PC-9 (cell line): ENCODE results near the gene DAAM1. TPM values are rescaled to one million over a fixed set of nuclear protein-coding genes. Genes with fewer than 3 reads are reported as not detected.

Experiments used
- BruUV-seq: library from RNA; stranded (reverse); fragments of 400-500 nt; replicated peaks from 2 replicates; lab custom pipeline; 2021; lab: Mats Ljungman, UMichigan
- CTCF ChIA-PET: fragments of 300-600 bp; sonication (Branson Sonifier 250); formaldehyde crosslinking; loops from one replicate; lab custom pipeline; 2022; ENCODE audit warnings: antibody characterized with exemption; lab: Charles Lee
- POLR2A ChIA-PET: fragments of 300-600 bp; sonication (Branson Sonifier 250); formaldehyde crosslinking; loops from one replicate; lab custom pipeline; 2022; ENCODE audit warnings: antibody characterized with exemption; ENCODE audit not compliant: unreplicated experiment; lab: Charles Lee
- DNase-seq, 2 experiments: peaks; one replicate each; pipeline versions ENCODE4 v3.0.0 to v3.0.0-alpha.2; 2015 to 2022; ENCODE audit warnings: mixed read lengths in 1 of 2
- H2AFZ ChIP-seq: fragments of 200-600 bp; sonication (generic); 2 replicates; pipeline ENCODE4 v1.8.1; 2017; ENCODE audit warnings: antibody characterized with exemption
- H3F3A ChIP-seq: fragments of 200-600 bp; sonication (generic); 2 replicates; pipeline ENCODE4 v1.8.1; 2017; ENCODE audit warnings: antibody characterized with exemption, mild to moderate bottlenecking, low read depth; ENCODE audit not compliant: insufficient read depth
- H3K27ac ChIP-seq: fragments of 200-600 bp; sonication (generic); 2 replicates; pipeline ENCODE4 v1.6.1; 2016; ENCODE audit warnings: mixed run types
- H3K27me3 ChIP-seq: fragments of 200-600 bp; sonication (generic); 2 replicates; pipeline ENCODE4 v1.6.1; 2016; ENCODE audit warnings: low read depth, mixed run types; ENCODE audit not compliant: insufficient read depth
- H3K36me3 ChIP-seq: fragments of 200-600 bp; sonication (generic); 2 replicates; pipeline ENCODE4 v1.6.1; 2016; ENCODE audit warnings: low read depth, mixed run types
- H3K4me1 ChIP-seq: fragments of 200-600 bp; sonication (generic); replicated peaks from 2 replicates; pipeline ENCODE4 v1.6.1; 2016; ENCODE audit warnings: mixed run types; ENCODE audit not compliant: insufficient read depth
- H3K4me2 ChIP-seq: fragments of 200-600 bp; sonication (generic); 2 replicates; pipeline ENCODE4 v1.6.1; 2017; ENCODE audit warnings: mixed run types
- H3K4me3 ChIP-seq: fragments of 200-600 bp; sonication (generic); 2 replicates; pipeline ENCODE4 v1.6.1; 2016; ENCODE audit warnings: mixed run types
- H3K79me2 ChIP-seq: fragments of 200-600 bp; sonication (generic); 2 replicates; pipeline ENCODE4 v1.6.1; 2017; ENCODE audit warnings: low read depth, mixed run types
- H3K9me2 ChIP-seq: fragments of 200-600 bp; sonication (generic); 2 replicates; pipeline ENCODE4 v1.8.1; 2017; ENCODE audit warnings: mild to moderate bottlenecking; ENCODE audit not compliant: insufficient read depth
- H3K9me3 ChIP-seq: fragments of 200-600 bp; sonication (generic); 2 replicates; pipeline ENCODE4 v1.8.1; 2016; ENCODE audit warnings: low read depth; ENCODE audit not compliant: insufficient read depth
- H4K20me1 ChIP-seq: fragments of 200-600 bp; sonication (generic); 2 replicates; pipeline ENCODE4 v1.8.1; 2017; ENCODE audit not compliant: insufficient read depth
- CTCF ChIP-seq: fragments of 200-600 bp; sonication (generic); conservative IDR thresholded peaks from 2 replicates; pipeline ENCODE4 v1.6.1; 2017; ENCODE audit warnings: mixed run types, antibody characterized with exemption, mild to moderate bottlenecking, moderate library complexity
- EZH2 ChIP-seq: fragments of 200-600 bp; sonication (generic); IDR thresholded peaks from 2 replicates; pipeline ENCODE4 v1.8.0; 2017; ENCODE audit warnings: antibody characterized with exemption, low read depth
- intact Hi-C: fragments of 100-400 bp; cut with micrococcal nuclease; formaldehyde crosslinking; loops from one replicate; pipeline ENCODE4 v1.10.0; 2022; ENCODE audit not compliant: unreplicated experiment
- total RNA-seq: library from RNA; stranded (reverse); gene quantifications from 2 replicates; pipeline ENCODE4 v1.2.3, GENCODE V29; 2021

DAAM1 gene
- total RNA-seq, 1 experiment from 2014 or later: 70.7 TPM

DNA sequence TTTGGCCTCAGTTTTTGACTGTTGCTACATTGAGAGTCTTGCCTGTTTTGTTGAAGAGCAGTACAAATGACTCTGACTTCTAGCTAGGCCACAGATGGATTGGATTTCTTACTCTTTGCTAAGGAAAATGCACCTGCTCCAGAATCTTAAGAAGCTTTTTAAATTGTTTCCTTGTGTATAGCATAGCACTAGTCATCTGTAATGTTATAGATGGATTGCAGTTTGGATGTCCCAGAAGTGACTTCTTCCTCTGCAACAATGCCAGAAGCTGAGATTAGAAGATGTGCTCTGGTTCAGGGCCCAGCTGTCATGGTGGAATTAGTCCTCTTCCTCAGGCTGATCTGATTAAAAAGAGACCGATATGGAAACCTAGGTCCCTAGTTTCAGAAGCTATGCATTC, 67.9 kb downstream of the DAAM1 start:
- H3K27ac ChIP-seq: no peak overlapping the region
- TF ChIP-seq CTCF: no peak
- no TSS peak for BruUV-seq
- no peaks in the 10 kb centered on the region for H3K4me1 ChIP-seq
- no peaks in the 10 kb centered on the region for H3K36me3 ChIP-seq
- no peaks in the 10 kb centered on the region for H3K9me2 ChIP-seq
- no peaks in the 10 kb centered on the region for H3K27me3 ChIP-seq
- H3F3A ChIP-seq: no peaks in the 10 kb centered on the region; the same call in 1 of the 2 replicates
- no peak overlapping the region for H2AFZ ChIP-seq
- no peak overlapping the region for H3K4me2 ChIP-seq
- ChIA-PET POLR2A (no interaction called here), CTCF (no interaction called here)
- DNase-seq: no peak
- H4K20me1 ChIP-seq: no peaks in the 10 kb centered on the region
- H3K9me3 ChIP-seq: no peaks in the 10 kb centered on the region
- H3K79me2 ChIP-seq: no peaks in the 10 kb centered on the region; the same call in 1 of the 2 replicates
- intact Hi-C loops: no loop called here
- H3K4me3 ChIP-seq: no peak overlapping the region

DNA sequence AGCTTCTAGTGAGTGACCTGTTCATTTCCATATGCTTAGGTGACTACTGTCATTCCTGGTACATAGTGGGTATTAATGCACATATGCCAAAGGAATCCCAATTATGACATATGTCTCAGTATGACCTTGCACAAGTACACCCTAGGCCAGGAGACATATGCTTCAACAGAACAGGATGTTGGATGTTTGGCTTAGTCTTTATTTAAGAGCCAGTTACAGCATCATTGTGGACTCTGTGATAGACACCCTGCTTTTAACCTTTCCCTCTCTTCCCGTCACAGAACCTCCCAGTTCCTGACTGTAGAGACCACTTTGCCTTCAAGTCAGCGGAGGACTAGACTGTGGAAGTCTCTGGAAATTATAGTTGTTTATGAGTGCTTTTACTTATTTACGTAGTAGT, 72.9 kb downstream of the DAAM1 start:
- BruUV-seq: no TSS peak
- Histone ChIP-seq H3K4me1 (no peaks in the 10 kb centered on the region), H3K79me2 (no peaks in the 10 kb centered on the region; the same call in 1 of the 2 replicates), H3F3A (no peaks in the 10 kb centered on the region; the same call in 1 of the 2 replicates), H2AFZ (no peak overlapping the region), H3K9me2 (no peaks in the 10 kb centered on the region), H3K27me3 (no peaks in the 10 kb centered on the region), H3K27ac (no peak overlapping the region), H3K4me2 (no peak overlapping the region), H3K9me3 (no peaks in the 10 kb centered on the region), H3K4me3 (no peak overlapping the region), H3K36me3 (peaks cover 21% of the 10 kb centered on the region; the same call in 1 of the 2 replicates), H4K20me1 (no peaks in the 10 kb centered on the region)
- CTCF ChIA-PET: no interaction called here
- intact Hi-C loops: no loop called here
- no peak for DNase-seq
- no peak for TF ChIP-seq CTCF
- TF ChIP-seq EZH2: no peak
- POLR2A ChIA-PET: no interaction called here

GRCh38 chr14:59262717-59263454, 74.4 kb downstream of the DAAM1 start:
- no peak overlapping the region for H3K4me2 ChIP-seq
- no peaks in the 10 kb centered on the region; the same call in 1 of the 2 replicates for H3F3A ChIP-seq
- no peak for DNase-seq
- no peaks in the 10 kb centered on the region; the same call in 1 of the 2 replicates for H3K79me2 ChIP-seq
- H3K36me3 ChIP-seq: peaks cover 21% of the 10 kb centered on the region; the same call in 1 of the 2 replicates
- CTCF ChIA-PET: no interaction called here
- H3K27ac ChIP-seq: no peak overlapping the region
- H3K9me3 ChIP-seq: no peaks in the 10 kb centered on the region
- POLR2A ChIA-PET: no interaction called here
- TF ChIP-seq CTCF (no peak), EZH2 (no peak)
- no peaks in the 10 kb centered on the region for H3K27me3 ChIP-seq
- no peak overlapping the region for H3K4me3 ChIP-seq
- intact Hi-C loops: no loop called here
- H3K4me1 ChIP-seq: no peaks in the 10 kb centered on the region
- no peak overlapping the region for H2AFZ ChIP-seq
- no TSS peak for BruUV-seq
- H3K9me2 ChIP-seq: no peaks in the 10 kb centered on the region
- H4K20me1 ChIP-seq: no peaks in the 10 kb centered on the region
